Epidermal melanocyte (primary cell): ENCODE data around the gene AKT1.
A peak's percentile ranks its signal among the peaks of the same experiment; 100 is the strongest.

Experiments used
- DNase-seq: peaks from one replicate; pipeline ENCODE4 v3.0.0; 2011; ENCODE audit warnings: low spot score; ENCODE audit not compliant: insufficient read length

The AKT1 gene

DNA sequence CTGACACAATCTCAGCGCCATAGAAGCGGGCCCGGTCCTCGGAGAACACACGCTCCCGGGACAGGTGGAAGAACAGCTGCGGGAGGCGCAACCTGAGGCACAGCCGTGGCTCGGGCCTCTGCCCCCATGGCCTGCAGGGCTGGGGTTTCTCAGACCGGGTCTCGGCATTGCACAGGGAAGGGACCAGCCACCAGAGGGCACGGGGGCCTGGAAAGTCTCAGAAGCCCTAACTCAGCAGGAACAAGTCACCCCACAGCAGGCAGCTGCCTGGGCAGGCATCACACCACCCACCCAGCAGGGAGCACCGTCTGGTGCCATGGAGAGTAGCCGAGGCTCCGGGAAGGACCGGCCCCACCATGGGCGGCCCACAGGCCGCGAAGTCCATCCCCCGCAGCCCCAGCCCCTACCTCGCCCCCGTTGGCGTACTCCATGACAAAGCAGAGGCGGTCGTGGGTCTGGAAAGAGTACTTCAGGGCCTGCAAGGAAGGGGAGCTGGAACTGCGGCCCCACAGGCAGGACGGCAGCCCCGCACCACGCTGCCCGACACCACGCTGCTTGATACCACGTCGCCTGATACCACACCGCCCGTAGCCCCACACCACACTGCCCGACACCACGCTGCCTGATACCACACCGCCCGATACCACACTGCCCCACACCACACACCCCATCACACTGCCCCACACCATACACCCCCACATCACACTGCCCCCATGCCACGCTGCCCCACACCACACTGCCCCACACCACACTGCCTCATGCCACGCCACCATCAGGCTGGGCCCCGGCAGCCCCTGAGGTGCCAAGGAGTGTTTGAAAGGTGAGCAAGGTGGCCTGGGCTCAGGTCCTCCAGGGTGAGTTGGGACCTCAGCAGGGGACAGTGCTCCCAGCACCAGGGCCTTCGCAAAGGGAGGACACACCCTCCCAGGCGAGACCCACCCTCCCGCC lies 21.8 kb downstream of the AKT1 start:
- DNase-seq: no peak

DNA sequence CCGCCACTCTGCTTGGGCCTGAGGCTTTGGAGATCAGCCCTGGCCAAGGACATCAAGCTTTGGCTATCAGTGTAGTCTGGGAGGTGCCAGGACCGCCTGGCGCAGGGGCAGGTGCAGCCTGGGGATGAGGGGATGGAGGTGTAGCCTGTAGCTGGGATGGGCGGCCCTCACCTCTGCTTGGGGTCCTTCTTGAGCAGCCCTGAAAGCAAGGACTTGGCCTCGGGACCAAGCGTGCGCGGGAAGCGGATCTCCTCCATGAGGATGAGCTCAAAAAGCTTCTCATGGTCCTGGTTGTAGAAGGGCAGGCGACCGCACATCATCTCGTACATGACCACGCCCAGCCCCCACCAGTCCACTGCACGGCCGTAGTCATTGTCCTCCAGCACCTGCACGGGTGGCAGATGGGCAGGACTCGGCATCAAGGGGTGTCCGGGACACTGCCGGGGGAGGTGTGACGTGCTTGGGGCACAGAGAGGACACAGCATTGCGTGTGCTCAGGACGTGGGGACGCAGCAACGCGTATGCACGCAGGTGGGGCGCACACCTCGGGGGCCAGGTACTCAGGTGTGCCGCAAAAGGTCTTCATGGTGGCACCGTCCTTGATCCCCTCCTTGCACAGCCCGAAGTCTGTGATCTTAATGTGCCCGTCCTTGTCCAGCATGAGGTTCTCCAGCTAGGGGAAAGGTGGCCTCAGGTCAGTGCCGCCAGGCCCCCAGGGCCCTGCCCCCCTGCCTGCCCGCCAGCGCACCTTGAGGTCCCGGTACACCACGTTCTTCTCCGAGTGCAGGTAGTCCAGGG lies 22.6 kb downstream of the AKT1 start:
- no peak for DNase-seq

DNA sequence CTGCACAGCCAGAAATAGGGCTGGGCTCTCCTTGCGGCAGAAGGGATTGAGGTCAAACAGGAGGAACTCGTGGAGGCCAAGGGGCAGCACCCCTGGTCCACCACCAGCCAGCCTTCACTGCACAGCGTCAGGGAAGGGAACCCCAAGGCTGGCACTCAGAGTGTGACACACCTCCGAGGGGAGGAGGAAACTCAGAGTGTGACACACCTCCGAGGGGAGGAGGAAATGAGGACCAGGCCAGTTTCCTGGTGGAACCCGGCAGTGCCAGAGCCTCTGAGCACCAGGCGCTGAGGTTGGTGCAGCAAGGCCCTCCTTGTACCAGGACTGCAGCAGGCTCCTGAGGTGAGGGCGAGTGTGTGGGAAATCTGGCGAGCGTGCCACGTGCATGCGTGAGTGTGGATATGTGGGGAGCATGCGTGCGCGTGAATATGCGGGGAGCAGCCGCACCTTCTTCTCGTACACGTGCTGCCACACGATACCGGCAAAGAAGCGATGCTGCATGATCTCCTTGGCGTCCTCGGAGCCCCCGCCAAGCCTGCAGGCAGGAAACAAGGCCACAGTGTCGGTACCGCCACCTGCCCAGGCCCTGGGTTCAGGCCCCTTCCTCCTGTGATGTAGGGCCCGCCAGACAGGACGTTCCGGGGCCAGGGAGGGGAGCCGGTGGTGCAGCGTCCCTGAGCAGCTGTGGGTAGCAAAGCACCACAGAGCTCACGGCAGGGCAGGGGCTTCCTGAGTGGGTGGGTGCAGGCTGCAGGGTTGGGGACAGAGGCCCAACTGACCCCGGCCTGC lies 23.4 kb downstream of the AKT1 start:
- DNase-seq: no peak

DNA sequence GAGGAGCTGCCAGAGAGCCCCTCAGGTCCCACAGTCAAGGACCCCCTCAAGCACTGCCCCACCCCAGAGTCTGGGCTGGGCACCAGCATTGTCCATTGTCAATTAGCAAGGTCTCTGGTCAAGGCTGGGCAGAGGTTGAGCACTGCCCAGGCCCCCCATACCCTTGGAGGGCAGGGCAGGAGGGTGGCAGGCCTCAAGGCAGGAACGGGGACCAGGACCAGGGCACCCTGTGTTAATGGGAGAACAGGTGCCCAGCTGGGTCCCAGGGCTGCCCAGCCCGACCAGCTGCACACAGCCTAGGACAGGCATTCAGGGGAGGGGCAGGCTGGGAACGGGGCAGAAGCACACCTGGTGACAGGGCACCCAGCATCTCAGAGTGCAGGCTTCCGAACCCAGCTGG lies 24.2 kb downstream of the AKT1 start:
- DNase-seq: no peak

DNA sequence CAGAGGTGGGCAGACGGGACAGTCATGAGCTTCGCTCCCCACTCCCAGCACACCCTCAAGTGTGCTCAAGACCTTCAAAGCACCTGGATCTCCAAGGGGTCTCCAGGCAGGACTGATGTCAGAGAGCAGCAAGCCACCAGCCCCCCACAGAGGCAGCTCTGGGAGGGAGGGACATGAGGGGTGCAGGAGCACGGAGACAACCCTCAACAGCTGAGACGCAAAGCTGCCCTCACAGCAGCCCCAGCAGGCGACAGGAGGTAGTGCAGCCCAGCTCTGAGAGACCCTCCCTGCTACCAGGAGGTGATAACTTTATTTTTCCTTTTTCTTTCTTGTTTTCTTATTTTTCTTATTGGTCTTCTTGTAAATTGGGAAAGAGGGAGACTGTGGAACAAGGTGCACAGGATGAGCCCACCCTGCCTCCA lies 24.7 kb downstream of the AKT1 start:
- no peak for DNase-seq

DNA sequence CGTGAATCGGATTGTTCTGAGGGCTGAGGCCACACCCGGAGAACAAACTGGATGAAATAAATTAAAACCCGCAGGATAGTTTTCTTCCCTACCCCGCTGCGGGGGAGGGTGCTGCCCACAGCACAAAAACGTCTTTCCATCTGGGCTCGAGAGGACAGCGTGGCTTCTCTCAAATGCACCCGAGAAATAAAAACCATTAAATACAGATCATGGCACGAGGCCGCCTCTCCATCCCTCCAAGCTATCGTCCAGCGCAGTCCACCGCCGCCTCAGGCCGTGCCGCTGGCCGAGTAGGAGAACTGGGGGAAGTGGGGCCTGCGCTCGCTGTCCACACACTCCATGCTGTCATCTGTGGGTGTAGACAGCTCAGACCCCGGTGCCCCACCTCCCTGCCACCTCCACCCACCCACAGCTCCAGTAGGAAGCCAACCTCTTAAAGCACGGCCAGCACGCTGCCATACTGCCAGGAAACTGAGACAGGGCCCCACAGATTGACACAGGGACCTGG lies 25.4 kb downstream of the AKT1 start:
- no peak for DNase-seq

DNA sequence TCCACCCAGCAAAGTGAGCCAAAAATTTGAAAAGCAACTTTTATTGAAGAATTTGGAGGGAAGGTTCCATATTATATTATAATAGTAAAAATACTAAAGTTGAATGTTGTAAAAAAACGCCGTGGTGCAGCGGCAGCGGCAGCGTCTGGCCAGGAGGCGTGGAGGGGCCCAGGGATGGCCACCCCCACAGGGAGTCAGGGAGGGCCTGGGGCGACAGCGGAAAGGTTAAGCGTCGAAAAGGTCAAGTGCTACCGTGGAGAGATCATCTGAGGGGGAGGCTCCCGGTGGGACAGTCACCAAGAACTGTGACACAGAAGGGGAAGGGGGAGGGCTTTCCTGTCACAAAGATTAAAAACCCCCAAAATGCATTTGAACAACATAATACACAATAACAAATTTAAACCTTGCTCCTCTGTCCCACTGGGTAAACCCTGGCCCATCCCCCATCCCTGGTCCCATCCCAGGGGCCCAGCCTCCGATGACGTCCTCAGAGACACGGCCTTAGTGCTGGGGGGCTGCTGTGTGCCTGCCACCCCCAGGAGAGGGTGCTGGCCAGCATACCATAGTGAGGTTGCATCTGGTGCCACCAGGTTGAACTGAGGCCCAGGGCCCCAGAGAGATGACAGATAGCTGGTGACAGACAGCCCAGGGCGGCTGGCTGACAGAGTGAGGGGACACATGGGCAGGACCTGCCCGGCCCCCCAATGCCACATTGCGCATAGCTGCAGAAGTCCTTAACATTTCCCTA lies 26.1 kb downstream of the AKT1 start:
- DNase-seq: no peak

DNA sequence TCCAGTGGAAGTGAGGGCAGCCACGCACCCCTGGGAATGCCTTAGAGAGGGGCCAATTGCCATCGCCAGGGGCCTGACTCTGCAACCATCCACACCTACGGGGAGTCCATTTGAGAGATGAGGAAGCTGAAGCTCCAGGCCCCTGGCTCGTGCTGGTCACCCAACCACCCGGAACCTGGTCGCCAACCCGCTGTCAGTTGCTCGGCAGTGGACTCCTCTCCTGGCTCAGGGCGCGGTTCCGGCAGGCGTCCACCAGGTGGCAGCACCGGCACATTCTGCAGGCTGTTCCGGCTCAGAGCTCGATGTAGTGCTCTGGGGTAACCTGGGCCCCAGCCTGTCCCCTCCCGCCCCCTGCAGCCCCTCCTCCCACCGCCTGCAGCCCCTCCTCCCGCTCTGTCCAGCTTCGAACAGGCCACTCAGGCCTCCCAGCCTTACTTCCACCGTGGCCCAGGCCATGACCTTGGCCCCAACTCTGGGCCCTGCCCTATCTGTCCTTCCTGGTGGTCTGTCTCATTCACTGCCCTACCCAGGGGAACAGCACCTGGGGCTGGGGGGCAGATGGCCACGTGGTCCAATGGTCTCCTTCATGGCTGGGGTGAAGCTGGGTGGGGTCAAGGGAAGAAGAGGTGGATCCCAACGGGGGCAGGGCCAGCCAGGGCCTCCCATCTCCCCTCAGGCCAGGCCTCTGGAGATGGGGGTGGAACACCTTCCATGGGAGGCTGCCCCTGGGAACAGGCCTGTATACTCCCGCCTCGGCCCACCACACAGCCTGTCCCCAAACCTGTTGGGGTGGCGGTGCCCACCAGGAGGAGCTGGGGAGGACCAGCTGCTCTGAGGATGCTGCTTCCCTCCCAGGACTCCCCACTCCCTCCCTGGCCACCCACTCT lies 26.9 kb downstream of the AKT1 start:
- peak; percentile 92 for DNase-seq

DNA sequence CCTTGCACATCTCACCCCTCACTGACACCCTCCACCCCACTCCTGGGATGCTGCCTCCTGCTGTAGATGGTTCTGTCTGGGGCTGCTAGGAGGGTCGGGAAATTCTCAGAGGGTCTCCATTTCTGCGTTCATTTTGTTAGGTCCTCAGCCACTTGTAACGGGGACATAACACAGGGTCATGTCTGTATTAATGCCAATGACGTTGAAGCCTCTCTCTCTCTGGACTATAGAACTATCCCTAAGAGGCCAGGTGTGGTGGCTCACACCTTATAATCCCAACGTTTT lies 28.0 kb downstream of the AKT1 start:
- DNase-seq: no peak

DNA sequence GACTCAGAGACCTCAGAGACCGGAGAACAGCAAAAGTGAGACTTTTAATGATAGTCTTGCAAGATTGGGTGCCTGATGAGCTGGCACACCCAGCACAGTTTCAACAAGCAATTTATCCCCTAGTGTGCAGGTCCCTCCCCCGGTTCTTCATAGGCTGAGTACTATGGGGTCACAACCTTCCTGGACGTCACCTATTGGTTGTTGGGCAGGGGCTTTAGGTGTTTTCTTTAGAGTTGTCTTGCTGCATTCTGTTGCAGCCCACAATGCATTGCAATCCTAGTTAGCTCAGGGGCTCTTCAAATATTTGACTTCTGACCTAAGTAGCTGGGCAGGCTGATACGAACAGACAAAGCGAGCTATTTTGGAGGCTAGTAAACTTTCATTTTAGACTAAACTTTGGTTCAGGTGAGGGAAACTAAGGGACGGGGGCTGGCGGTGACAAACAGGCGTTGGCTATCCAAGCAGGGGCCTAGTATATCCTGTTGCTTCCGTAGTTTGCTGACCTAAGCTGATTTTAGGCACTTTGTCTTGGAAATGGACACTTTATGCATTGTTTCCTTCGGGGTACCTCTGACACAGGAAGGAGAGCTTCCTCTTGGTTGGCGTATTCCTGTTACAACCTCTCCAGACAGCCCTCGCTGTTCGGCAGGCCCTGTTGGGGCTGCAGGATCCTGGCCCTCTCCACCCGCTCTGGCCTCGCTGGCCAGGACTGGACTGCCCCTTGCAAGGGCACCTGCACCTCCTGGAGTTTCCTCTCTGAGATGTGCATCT lies 28.5 kb downstream of the AKT1 start:
- no peak for DNase-seq

DNA sequence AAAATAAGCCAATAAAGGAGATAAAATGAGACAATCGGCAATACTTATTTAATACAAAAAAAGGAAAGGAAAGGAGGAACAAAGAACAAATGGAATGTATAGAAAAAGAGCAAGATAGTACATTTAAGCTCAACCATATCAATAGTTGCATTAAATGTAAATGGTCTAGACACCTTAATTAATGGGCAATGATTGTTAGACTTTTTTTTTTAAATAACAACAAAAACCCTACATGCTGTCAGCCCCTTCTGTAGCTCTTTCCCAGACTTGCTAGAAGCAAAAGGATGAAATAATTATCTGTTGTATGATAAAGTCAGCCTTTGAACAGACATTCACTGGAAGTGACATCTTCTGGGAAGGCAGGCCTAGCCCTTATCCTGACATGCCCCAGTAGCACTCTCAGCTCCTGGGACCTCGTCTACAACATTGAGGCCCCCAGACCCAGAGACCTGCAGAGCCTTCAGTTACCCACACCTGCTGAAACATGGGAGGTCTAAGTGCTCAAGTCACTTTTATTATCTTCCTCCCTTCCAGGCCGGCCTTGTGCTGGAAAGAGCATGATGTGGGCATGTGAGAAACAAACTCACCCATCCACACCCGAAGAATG lies 29.2 kb downstream of the AKT1 start:
- DNase-seq: no peak

DNA sequence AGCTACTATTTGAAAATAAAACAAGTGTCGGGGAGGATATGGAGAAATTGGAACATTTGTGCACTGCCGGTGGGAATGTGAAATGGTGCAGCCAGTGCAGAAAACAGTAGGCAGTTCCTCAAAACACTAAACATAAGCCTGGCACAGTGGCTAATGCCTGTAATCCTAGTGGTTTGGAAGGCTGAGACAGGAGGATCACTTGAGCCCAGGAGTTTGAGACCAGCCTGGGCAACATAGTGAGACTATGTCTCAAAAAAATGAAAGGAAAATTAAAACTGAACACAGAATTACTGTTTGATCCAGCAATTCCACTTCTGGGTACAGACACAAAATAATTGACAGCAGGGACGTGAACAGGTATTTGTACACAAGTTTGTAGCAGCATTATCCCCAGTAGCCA lies 30.0 kb downstream of the AKT1 start:
- DNase-seq: no peak

DNA sequence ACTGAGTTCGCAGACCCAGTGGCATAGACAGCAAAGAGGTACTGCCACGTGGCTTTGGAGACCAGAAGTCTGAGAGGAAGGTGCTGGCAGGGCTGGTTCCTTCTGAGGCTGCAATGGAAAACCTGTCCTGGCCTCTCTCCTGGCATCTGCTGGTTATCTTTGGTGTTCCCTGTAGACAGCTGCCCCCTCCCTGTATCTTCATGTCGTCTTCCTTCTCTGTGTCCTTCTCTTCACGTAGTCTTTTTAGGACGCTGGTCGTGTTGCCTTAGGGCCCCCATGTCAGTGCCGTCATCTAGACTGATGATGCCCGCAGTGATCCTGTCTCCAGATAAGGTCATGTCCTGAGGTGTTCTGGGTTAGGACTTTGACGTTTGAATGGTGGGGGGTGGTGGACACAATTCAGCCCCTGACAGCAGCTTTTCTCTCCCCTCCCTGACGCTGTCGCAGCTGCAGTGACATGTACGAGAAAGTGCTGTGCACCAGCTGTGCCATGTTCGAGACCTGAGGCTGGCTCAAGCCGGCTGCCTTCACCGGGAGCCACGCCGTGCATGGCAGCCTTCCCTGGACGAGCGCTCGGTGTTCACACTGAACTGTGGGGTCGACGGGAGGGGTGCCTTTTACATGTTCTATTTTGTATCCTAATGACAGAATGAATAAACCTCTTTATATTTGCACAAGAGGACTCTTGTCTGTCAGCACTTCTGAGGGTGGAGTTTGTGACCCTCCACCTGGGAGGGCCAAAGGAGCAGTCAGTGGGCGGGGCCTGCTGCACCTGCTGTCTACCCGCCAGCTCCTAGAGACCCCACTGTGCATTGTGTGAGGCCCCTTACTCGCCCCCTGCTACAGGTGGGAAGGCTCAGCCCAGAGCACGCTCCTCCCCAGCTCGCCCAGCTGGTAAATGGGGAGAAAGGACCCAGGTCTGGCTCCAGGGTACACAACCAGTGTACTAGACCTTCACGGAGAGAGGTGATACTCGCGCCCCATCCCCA lies 36.3 kb downstream of the AKT1 start:
- no peak for DNase-seq

DNA sequence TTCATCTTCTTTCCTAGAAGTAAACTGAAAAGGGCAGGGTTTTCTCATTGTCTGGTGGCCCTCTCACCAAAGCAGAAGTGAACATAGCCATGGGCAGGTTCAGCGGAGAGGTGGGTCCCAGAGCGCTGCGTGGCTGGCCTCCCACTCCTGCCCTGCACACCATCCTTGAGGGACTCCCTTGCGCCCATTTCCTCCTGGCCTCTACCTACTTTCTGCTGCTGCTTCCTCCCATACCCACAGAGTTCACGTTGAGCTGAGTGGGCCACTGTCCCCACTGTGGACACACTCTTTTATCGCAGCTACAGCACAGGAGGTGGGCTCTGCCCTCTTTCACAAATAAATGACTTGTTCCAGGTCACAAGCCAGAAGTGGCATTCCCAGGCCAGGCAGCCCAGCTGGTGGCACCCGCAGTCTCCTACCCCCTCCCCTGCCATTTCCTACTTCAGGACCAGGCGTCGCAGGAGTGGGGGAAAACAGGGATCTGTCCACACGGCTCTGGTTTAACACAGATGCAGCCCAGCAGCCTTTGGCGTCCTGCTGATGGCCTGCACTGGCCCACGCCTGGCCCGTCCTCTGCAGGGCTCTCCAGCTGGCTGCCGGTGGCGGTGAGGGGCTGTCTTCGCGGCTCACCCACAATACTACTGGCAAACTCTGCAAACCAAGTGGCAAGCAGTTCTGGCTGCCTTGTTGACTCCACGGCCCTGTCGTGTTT lies 37.7 kb downstream of the AKT1 start:
- DNase-seq: no peak

DNA sequence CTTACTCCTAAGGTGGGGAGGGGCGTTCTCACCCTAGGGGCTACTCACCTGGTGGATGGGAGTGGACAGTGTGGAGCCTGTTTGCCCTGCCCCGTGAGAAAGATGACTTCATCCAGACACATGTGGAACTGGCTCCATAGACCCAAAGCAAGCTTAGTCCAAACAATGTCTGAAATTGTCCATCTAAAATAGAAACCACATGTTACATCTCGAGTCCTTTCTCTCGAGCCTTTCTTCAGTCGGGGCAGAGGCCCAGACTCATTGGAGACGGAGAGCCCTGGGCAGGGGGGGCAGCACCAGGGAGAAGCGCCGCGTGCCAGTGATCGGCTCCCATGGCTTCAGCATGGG lies 38.3 kb downstream of the AKT1 start:
- DNase-seq: no peak

DNA sequence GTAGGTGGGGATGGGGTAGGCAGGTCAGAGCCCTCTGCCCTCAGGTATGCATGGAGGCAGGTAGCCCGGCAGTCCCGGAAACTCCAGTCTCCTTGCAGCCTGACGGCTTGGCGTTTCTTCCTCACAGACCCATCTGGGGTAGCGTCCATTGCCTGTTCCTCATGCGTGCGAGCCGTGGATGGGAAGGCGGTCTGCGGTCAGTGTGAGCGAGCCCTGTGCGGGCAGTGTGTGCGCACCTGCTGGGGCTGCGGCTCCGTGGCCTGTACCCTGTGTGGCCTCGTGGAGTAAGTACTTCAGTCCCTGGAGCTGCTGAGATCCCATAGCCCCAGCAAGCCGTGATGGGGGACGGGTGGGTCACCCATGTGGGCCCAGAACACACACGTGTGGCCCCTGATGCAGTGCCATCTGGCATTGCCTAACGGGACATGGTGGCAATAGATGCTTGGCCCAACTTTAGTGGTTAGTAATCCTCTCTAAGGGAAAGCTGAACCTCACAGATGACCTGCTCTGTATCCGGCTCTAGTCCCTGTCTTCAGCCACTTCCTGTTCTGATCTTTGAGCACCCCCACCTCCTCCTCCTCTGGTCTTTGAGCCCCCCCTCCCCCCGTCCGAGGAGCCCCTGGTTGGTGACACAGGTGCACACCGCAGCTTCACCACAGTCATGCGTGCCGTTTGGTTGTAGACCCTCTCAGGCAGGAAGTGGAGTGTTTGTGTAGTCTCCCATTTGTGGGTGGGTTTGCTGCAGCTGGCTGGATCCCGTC lies 38.9 kb downstream of the AKT1 start:
- no peak for DNase-seq
